ENCODE results near the gene TOR1B.

DNA sequence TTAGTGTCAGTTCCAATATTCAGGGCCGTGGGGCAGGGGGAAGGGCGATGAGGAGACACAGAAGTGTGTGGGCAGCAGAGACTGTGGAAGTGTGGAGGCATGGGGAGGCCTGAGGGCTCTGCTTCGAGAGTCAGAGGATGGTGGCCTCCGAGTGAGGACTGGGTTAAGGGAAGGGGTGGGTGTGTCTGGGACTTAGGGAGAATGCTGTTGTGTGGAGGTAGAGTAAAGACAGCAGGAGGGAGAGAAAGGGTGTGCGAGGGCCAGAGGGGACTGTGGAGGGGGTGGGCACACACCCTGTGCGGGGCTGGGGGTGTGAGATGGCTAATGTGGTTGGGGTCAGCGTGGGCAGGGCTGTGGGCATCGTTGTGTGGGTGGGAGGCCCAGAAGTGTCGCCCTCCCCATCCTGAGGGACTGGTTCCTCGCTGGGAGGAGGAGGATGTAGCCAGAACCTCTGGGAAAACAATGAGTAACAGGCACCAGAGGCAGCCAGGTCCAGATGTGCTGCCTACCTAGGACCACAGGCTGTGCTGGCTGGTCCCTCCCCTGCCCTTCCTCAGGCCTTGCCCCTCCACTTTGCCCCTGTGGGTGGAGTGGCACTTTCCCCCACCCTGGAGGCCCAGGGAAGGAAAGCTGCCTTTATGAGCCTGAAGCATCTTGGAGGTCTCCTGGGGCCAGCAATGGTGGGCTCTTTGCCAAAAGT lies 36.5 kb downstream of the TOR1B start:
- TF ChIP-seq, protein P1, sequence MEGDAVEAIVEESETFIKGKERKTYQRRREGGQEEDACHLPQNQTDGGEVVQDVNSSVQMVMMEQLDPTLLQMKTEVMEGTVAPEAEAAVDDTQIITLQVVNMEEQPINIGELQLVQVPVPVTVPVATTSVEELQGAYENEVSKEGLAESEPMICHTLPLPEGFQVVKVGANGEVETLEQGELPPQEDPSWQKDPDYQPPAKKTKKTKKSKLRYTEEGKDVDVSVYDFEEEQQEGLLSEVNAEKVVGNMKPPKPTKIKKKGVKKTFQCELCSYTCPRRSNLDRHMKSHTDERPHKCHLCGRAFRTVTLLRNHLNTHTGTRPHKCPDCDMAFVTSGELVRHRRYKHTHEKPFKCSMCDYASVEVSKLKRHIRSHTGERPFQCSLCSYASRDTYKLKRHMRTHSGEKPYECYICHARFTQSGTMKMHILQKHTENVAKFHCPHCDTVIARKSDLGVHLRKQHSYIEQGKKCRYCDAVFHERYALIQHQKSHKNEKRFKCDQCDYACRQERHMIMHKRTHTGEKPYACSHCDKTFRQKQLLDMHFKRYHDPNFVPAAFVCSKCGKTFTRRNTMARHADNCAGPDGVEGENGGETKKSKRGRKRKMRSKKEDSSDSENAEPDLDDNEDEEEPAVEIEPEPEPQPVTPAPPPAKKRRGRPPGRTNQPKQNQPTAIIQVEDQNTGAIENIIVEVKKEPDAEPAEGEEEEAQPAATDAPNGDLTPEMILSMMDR (IDR thresholded peaks at IDR 0.05; ENCODE audit: low read depth, low read length) = no peak
- TF ChIP-seq EZH2phosphoT487 (IDR thresholded peaks at IDR 0.05; ENCODE audit: low read depth) = no peak
